GM04504 (cell line): ENCODE data around the gene C3orf20.

Experiments
- DNase-seq: peaks from one replicate; pipeline ENCODE4 v3.0.0-alpha.2; 2012; ENCODE audit warnings: low read depth

Gene C3orf20

DNA sequence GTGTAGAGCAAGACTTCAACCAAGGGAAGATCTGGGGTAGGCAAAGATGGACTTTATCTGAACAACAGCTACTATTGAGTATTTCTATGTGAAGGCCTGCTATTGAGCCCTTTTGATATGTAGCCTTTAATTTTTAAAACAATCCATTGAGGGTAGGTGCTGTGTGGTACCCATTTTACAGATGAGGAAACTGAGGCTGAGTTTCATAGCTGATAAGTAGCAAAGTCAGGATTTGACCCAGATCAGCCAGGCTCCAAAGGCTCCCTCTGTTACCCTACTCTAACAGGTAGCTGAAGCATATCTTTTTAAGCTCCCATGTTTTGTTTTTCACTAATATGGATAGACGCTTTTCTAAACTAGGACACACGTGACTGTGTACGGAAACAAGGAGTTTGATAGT, 141.4 kb downstream of the C3orf20 start:
- no peak for DNase-seq

DNA sequence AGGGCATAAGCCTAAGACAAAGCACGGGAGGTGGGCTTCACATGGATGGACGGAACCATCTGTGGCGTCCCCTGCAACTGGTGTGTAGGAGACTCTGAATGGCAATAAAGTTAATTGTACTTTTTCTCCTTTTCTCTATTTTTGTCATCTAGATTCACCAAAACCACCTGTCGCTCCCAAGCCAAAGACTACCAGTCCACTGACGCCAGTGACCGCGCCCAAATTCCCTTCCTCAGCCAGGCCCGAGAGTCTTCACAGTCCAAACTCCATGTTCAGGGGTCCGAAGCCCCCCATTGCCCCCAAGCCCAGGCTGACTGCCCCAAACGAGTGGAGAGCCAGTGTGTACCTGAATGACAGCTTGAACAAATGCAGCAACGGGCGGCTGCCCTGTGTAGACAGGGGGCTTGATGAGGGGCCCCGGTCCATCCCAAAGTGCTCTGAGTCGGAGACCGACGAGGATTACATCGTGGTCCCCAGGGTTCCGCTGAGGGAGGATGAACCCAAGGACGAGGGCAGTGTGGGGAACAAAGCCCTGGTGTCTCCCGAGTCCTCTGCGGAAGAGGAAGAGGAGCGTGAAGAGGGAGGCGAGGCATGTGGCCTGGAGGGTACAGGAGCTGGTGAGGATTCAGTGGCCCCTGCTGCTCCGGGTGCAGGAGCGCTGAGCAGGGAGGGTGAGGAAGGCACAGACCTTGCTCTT, 144.0 kb downstream of the C3orf20 start, which contains the start of gene FGD5:
TSS of gene FGD5 (plus strand) at position 159 of the 697 bp plus-strand sequence. CDS start at position 269, 110 bp downstream.
- no peak for DNase-seq

GRCh38 chr3:14819671-14820070, 144.7 kb downstream of the C3orf20 start:
- DNase-seq = no peak

GRCh38 chr3:14820156-14820555, 145.2 kb downstream of the C3orf20 start:
- DNase-seq = no peak

DNA sequence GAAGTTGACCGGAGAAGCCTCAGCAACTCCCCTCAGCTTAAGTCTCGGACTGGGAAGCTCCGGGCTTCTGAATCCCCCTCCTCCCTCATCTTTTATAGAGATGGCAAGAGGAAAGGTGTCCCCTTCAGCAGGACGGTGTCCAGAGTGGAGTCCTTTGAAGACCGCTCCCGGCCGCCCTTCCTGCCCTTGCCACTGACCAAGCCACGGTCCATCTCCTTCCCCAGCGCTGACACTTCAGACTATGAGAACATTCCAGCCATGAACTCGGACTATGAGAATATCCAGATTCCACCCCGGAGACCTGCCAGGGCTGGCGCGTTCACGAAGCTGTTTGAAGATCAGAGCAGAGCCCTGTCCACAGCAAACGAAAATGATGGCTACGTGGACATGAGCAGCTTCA, 146.2 kb downstream of the C3orf20 start:
- no peak for DNase-seq

- DNase-seq = no peak
Observed at GRCh38 chr3:14822134-14822533, 147.2 kb downstream of the C3orf20 start.
